Right lobe of liver (tissue), 6 donors: ENCODE measurements around the gene SLC38A5. TPM values are rescaled to one million over a fixed set of nuclear protein-coding genes. Genes with fewer than 3 reads are reported as not detected.

Experiments used
- ATAC-seq, 4 donors: fragments of 200-7000 bp; cut with Tn5 transposase; one replicate each; pipeline ENCODE4 v1.9.1; 2020; ENCODE audit warnings: mild to moderate bottlenecking in 4 of 4, moderate library complexity in 4 of 4
- DNase-seq, 3 donors: peaks; one replicate each; pipeline ENCODE4 v3.0.0-alpha.2; 2020
- H3K27ac ChIP-seq, 3 donors: fragments of 200-600 bp; one replicate each; pipeline ENCODE4 v1.8.0; 2022
- H3K27me3 ChIP-seq, 2 donors: fragments of 200-600 bp; one replicate each; pipeline ENCODE4 v1.8.0; 2022
- H3K36me3 ChIP-seq, 4 donors: fragments of 200-600 bp; sonication (generic) in 1 of 4; one replicate each; pipeline versions ENCODE4 v1.5.1 to v1.8.0; 2017 to 2022; ENCODE audit warnings: control low read depth in 1 of 4
- H3K4me1 ChIP-seq, 4 donors: fragments of 200-600 bp; sonication (generic) in 1 of 4; one replicate each; pipeline versions ENCODE4 v1.5.1 to v1.8.0; 2017 to 2022; ENCODE audit warnings: control low read depth in 1 of 4
- H3K4me3 ChIP-seq, 3 donors: fragments of 200-600 bp; one replicate each; pipeline ENCODE4 v1.8.0; 2022
- H3K9me3 ChIP-seq, 4 donors: fragments of 200-600 bp; sonication (generic) in 1 of 4; one replicate each; pipeline versions ENCODE4 v1.5.1 to v1.8.0; 2017 to 2022; ENCODE audit warnings: control low read depth in 1 of 4
- CTCF ChIP-seq, 4 donors: fragments of 200-600 bp in 3 of 4; fragments of 450-650 bp in 1 of 4; IDR thresholded peaks; one replicate each; pipeline versions ENCODE4 v1.5.1 to v1.8.0; 2016 to 2022; ENCODE audit warnings: antibody characterized with exemption in 4 of 4, mild to moderate bottlenecking in 2 of 4
- POLR2A ChIP-seq: fragments of 450-650 bp; IDR thresholded peaks from one replicate; pipeline ENCODE4 v1.6.1; 2017; ENCODE audit warnings: antibody characterized with exemption, mild to moderate bottlenecking
- WGBS: methylation state at CpG from one replicate; pipeline ENCODE4 v1.1.6; 2018; ENCODE audit warnings: low coverage, low lambda C conversion rate; ENCODE audit not compliant: insufficient coverage; ENCODE audit errors: missing lambda C conversion rate; 5-methylcytosine and 5-hydroxymethylcytosine counted together
- intact Hi-C, 2 donors: fragments of 100-400 bp; cut with DNase I; formaldehyde crosslinking; loops; one replicate each; pipeline versions ENCODE4 v1.11.2 to v1.14.1; 2022
- total RNA-seq, 6 experiments: library from RNA; depleted of rRNA in 2 of 6; stranded (reverse); fragments of >200 nt in 2 of 6; fragmentation: NEBNext Ultra II Directional in 3 of 6; extraction: Animal tissue kit (Norgen Biotek cat#: 25700) in 3 of 6; gene quantifications; one replicate each; pipeline versions ENCODE4 v1.1.0 to v1.2.4, GENCODE V29; 2016 to 2023
- donor health status: DM: no; HTN: yes; CAD: no.
- donor health status: DM: no; HTN: no; CAD: no.
- donor health status: DM: no; HTN: no; CAD: no.
- donor health status: DM: no; HTN: yes; CAD: no.
- donor health status: DM: no; HTN: yes; CAD: no.

Gene SLC38A5
- total RNA-seq, 6 experiments from 2014 or later, result 0.22 to 1.4 (median 0.37) TPM; not detected in 1

- no peak for DNase-seq
- TF ChIP-seq POLR2A (no peak), CTCF (IDR thresholded peaks at IDR 0.05) (no peak)
- Histone ChIP-seq H3K4me3 (no peak overlapping the region), H3K4me1 (no peaks in the 10 kb centered on the region), H3K36me3 (no peaks in the 10 kb centered on the region), H3K27ac (no peak overlapping the region), H3K27me3 (no peaks in the 10 kb centered on the region), H3K9me3 (no peaks in the 10 kb centered on the region)
- ATAC-seq, result no peak
- WGBS, result 74% methylated on average over 7 of the region's 9 CpGs
- intact Hi-C loops, result no loop called here
These were observed 44.9 kb upstream of the SLC38A5 start for GRCh38 chrX:48514868-48515460.

GRCh38 chrX:48514126-48514806, 44.2 kb upstream of the SLC38A5 start:
- no peak overlapping the region for H3K27ac ChIP-seq
- H3K4me3 ChIP-seq, result no peak overlapping the region
- intact Hi-C loops, result no loop called here
- H3K27me3 ChIP-seq, result no peaks in the 10 kb centered on the region
- no peaks in the 10 kb centered on the region for H3K9me3 ChIP-seq
- WGBS, result 75% methylated on average over 11 of the region's 16 CpGs
- TF ChIP-seq POLR2A (no peak), CTCF (IDR thresholded peaks at IDR 0.05) (no peak)
- no peak for DNase-seq
- H3K4me1 ChIP-seq, result no peaks in the 10 kb centered on the region
- ATAC-seq, result no peak
- H3K36me3 ChIP-seq, result no peaks in the 10 kb centered on the region

- H3K9me3 ChIP-seq, result no peaks in the 10 kb centered on the region
- H3K4me1 ChIP-seq, result no peaks in the 10 kb centered on the region
- H3K27ac ChIP-seq, result no peak overlapping the region
- H3K36me3 ChIP-seq, result no peaks in the 10 kb centered on the region
- no peak for DNase-seq
- intact Hi-C loops, result no loop called here
- TF ChIP-seq POLR2A, result no peak
- TF ChIP-seq CTCF (IDR thresholded peaks at IDR 0.05), result no peak
- no peak overlapping the region for H3K4me3 ChIP-seq
- WGBS, result 67% methylated on average over 1 of the region's 4 CpGs
- no peak for ATAC-seq
- no peaks in the 10 kb centered on the region for H3K27me3 ChIP-seq
These were observed 43.6 kb upstream of the SLC38A5 start for GRCh38 chrX:48513670-48514069.

- intact Hi-C loops, result no loop called here
- Histone ChIP-seq H3K4me3 (no peak overlapping the region), H3K27me3 (no peaks in the 10 kb centered on the region), H3K4me1 (no peaks in the 10 kb centered on the region), H3K27ac (no peak overlapping the region), H3K9me3 (no peaks in the 10 kb centered on the region), H3K36me3 (no peaks in the 10 kb centered on the region)
- no peak for DNase-seq
- 75% methylated on average over 2 of the region's 20 CpGs for WGBS
- TF ChIP-seq CTCF (IDR thresholded peaks at IDR 0.05), result no peak
- TF ChIP-seq POLR2A, result no peak
- ATAC-seq, result no peak
These were observed 42.4 kb upstream of the SLC38A5 start for GRCh38 chrX:48512371-48512935.
